GM12891 (cell line): Measurements from ENCODE around the gene PCK1.

Experiments used
- POLR2A ChIP-seq: IDR thresholded peaks from 2 replicates; pipeline ENCODE4 v1.6.1; 2011; ENCODE audit warnings: low read depth, low read length, control low read depth
- POLR2AphosphoS5 ChIP-seq: IDR thresholded peaks from 2 replicates; pipeline ENCODE4 v1.6.1; 2011; ENCODE audit warnings: low read depth, low read length, control low read depth
- POU2F2 ChIP-seq: IDR thresholded peaks from 2 replicates; pipeline ENCODE4 v1.6.1; 2011; ENCODE audit warnings: low read depth, mild to moderate bottlenecking, control low read depth, low read length, moderate library complexity

DNA sequence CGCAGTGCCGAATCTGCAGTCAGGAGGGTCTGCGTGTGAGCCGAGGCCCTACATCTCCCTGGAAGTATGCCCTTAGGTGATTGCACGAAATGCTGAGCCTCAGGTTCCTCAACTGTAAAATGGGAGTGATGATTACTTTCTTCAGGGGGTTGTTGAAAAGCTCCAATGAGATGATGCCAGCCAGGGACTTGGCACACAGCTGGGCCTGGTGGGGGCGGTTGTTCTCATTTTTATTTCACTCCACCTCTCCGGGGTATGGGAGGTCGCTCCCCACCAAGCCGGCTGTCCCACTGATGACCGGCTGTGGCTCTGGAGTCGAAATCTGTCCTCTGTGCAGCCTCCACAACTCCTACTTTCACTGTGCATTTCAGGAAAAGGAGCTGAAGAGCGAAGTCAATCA lies 8.1 kb downstream of the PCK1 start:
- TF ChIP-seq POLR2A (no peak), POLR2AphosphoS5 (no peak), POU2F2 (no peak)
